MM.1S (cell line): Measurements from ENCODE around the gene JADE2.

Source experiments
- DNase-seq: peaks from one replicate; pipeline ENCODE4 v3.0.0-alpha.2; 2015
- H2AFZ ChIP-seq: fragments of 300-600 bp; sonication (generic); 2 replicates; pipeline ENCODE4 v1.6.0; 2016; ENCODE audit warnings: antibody characterized with exemption, low read length
- H3F3A ChIP-seq: fragments of 300-600 bp; sonication (generic); 2 replicates; pipeline ENCODE4 v1.6.1; 2016; ENCODE audit warnings: mild to moderate bottlenecking, antibody characterized with exemption, low read length, moderate library complexity, mixed read lengths; ENCODE audit not compliant: insufficient read depth
- H3K27ac ChIP-seq: fragments of 300-600 bp; sonication (generic); 2 replicates; pipeline ENCODE4 v1.5.1; 2016; ENCODE audit warnings: mild to moderate bottlenecking, low read length
- H3K27me3 ChIP-seq: fragments of 300-600 bp; sonication (generic); replicated peaks from 2 replicates; pipeline ENCODE4 v1.6.0; 2016; ENCODE audit warnings: low read length; ENCODE audit not compliant: insufficient read depth
- H3K36me3 ChIP-seq: fragments of 300-600 bp; sonication (generic); replicated peaks from 2 replicates; pipeline ENCODE4 v1.6.1; 2016; ENCODE audit warnings: mild to moderate bottlenecking, low read length, mixed read lengths; ENCODE audit not compliant: insufficient read depth
- H3K4me1 ChIP-seq: fragments of 300-600 bp; sonication (generic); 2 replicates; pipeline ENCODE4 v1.6.1; 2016; ENCODE audit warnings: low read length, mixed read lengths
- H3K4me2 ChIP-seq: fragments of 300-600 bp; sonication (generic); 2 replicates; pipeline ENCODE4 v1.6.0; 2016; ENCODE audit warnings: low read depth, low read length
- H3K4me3 ChIP-seq: fragments of 300-600 bp; sonication (generic); 2 replicates; pipeline ENCODE4 v1.5.1; 2016; ENCODE audit warnings: low read length, mixed read lengths
- H3K79me2 ChIP-seq: fragments of 300-600 bp; sonication (generic); 2 replicates; pipeline ENCODE4 v1.6.1; 2016; ENCODE audit warnings: mixed run types, low read length, mixed read lengths
- H3K9ac ChIP-seq: fragments of 300-600 bp; sonication (generic); 2 replicates; pipeline ENCODE4 v1.6.1; 2016; ENCODE audit warnings: low read length, mixed read lengths
- H3K9me2 ChIP-seq: fragments of 300-600 bp; sonication (generic); replicated peaks from 2 replicates; pipeline ENCODE4 v1.6.1; 2016; ENCODE audit warnings: mild to moderate bottlenecking, low read length, mixed read lengths; ENCODE audit not compliant: insufficient read depth
- H3K9me3 ChIP-seq: fragments of 300-600 bp; sonication (generic); replicated peaks from 2 replicates; pipeline ENCODE4 v1.6.1; 2016; ENCODE audit warnings: mild to moderate bottlenecking, low read length, mixed read lengths; ENCODE audit not compliant: insufficient read depth
- H4K20me1 ChIP-seq: fragments of 300-600 bp; sonication (generic); 2 replicates; pipeline ENCODE4 v1.6.1; 2016; ENCODE audit warnings: mild to moderate bottlenecking, low read length, moderate library complexity, mixed read lengths; ENCODE audit not compliant: insufficient read depth
- CTCF ChIP-seq: fragments of 300-600 bp; sonication (generic); IDR thresholded peaks from 2 replicates; pipeline ENCODE4 v1.5.1; 2016; ENCODE audit warnings: antibody characterized with exemption, low read length, mixed read lengths
- EZH2 ChIP-seq: fragments of 300-600 bp; sonication (generic); optimal IDR thresholded peaks from 2 replicates; pipeline ENCODE3; 2017; ENCODE audit warnings: low read depth, mild to moderate bottlenecking, antibody characterized with exemption, low read length, mixed read lengths
- EZH2phosphoT487 ChIP-seq: fragments of 300-600 bp; sonication (generic); IDR thresholded peaks from 2 replicates; pipeline ENCODE4 v1.6.1; 2018; ENCODE audit warnings: antibody characterized with exemption, low read length

Gene JADE2

GRCh38 chr5:134541736-134542376, 16.4 kb downstream of the JADE2 start:
- H3K4me1 ChIP-seq = no peaks in the 10 kb centered on the region
- H3K9me2 ChIP-seq = no peaks in the 10 kb centered on the region
- H3K9me3 ChIP-seq = no peaks in the 10 kb centered on the region
- H3F3A ChIP-seq = no peaks in the 10 kb centered on the region
- H3K79me2 ChIP-seq = no peaks in the 10 kb centered on the region
- DNase-seq = no peak
- no peaks in the 10 kb centered on the region for H3K36me3 ChIP-seq
- H3K4me3 ChIP-seq = no peak overlapping the region
- no peaks in the 10 kb centered on the region for H4K20me1 ChIP-seq
- no peak overlapping the region for H3K9ac ChIP-seq
- H3K27ac ChIP-seq = no peak overlapping the region
- no peaks in the 10 kb centered on the region for H3K27me3 ChIP-seq
- TF ChIP-seq EZH2 = no peak
- TF ChIP-seq EZH2phosphoT487 = no peak
- no peak for TF ChIP-seq CTCF
- H3K4me2 ChIP-seq = no peak overlapping the region
- H2AFZ ChIP-seq = no peak overlapping the region

- Histone ChIP-seq H3K27me3 (no peaks in the 10 kb centered on the region), H3K4me3 (no peak overlapping the region), H3K36me3 (no peaks in the 10 kb centered on the region), H3K9me3 (no peaks in the 10 kb centered on the region), H4K20me1 (no peaks in the 10 kb centered on the region), H3K4me2 (no peak overlapping the region), H2AFZ (no peak overlapping the region), H3K27ac (no peak overlapping the region), H3K4me1 (no peaks in the 10 kb centered on the region), H3F3A (no peaks in the 10 kb centered on the region), H3K9me2 (no peaks in the 10 kb centered on the region), H3K9ac (no peak overlapping the region), H3K79me2 (no peaks in the 10 kb centered on the region)
- TF ChIP-seq EZH2phosphoT487 = no peak
- TF ChIP-seq CTCF = no peak
- TF ChIP-seq EZH2 = no peak
- DNase-seq = no peak
These were observed 18.5 kb downstream of the JADE2 start for GRCh38 chr5:134543820-134544614.

- DNase-seq = no peak
- no peaks in the 10 kb centered on the region for H4K20me1 ChIP-seq
- H3K27ac ChIP-seq = no peak overlapping the region
- no peaks in the 10 kb centered on the region for H3K79me2 ChIP-seq
- H2AFZ ChIP-seq = no peak overlapping the region
- H3K4me3 ChIP-seq = no peak overlapping the region
- no peaks in the 10 kb centered on the region for H3F3A ChIP-seq
- H3K9me2 ChIP-seq = no peaks in the 10 kb centered on the region
- no peak overlapping the region for H3K9ac ChIP-seq
- TF ChIP-seq EZH2phosphoT487 = no peak
- no peak for TF ChIP-seq CTCF
- no peak for TF ChIP-seq EZH2
- H3K36me3 ChIP-seq = no peaks in the 10 kb centered on the region
- H3K4me1 ChIP-seq = no peaks in the 10 kb centered on the region
- H3K9me3 ChIP-seq = no peaks in the 10 kb centered on the region
- H3K4me2 ChIP-seq = no peak overlapping the region
- H3K27me3 ChIP-seq = no peaks in the 10 kb centered on the region
These were observed 19.8 kb downstream of the JADE2 start for GRCh38 chr5:134545070-134545868.
